Panc1 (cell line): ENCODE data around the gene S100A4. TPM values are rescaled to one million over a fixed set of nuclear protein-coding genes. Genes with fewer than 3 reads are reported as not detected.

Experiments used
- ATAC-seq: fragments of 200-7000 bp; cut with Tn5 transposase; 2 replicates; pipeline ENCODE4 v1.9.1; 2020; ENCODE audit warnings: mild to moderate bottlenecking, moderate library complexity
- BruUV-seq: library from RNA; stranded (reverse); fragments of 400-500 nt; replicated peaks from 2 replicates; lab custom pipeline; 2021; lab: Mats Ljungman, UMichigan
- CTCF ChIA-PET: fragments of 300-600 bp; sonication (Branson Sonifier 250); formaldehyde crosslinking; loops from one replicate; lab custom pipeline; 2022; ENCODE audit warnings: antibody characterized with exemption; lab: Charles Lee
- POLR2A ChIA-PET: fragments of 300-600 bp; sonication (Branson Sonifier 250); formaldehyde crosslinking; loops from one replicate; lab custom pipeline; 2022; ENCODE audit warnings: antibody characterized with exemption; lab: Charles Lee
- DNase-seq: peaks from one replicate; pipeline ENCODE4 v3.0.0-alpha.2; 2010; ENCODE audit warnings: low read depth, low spot score
- H3K27ac ChIP-seq: 2 replicates; pipeline ENCODE4 v1.5.1; 2011; ENCODE audit warnings: mild to moderate bottlenecking, low read length, inconsistent platforms
- H3K27me3 ChIP-seq: fragments of 200-500 bp; sonication (Bioruptor generic); 2 replicates; pipeline ENCODE4 v1.6.0; 2014; ENCODE audit warnings: low read length, inconsistent platforms; ENCODE audit not compliant: control insufficient read depth, insufficient read depth
- H3K36me3 ChIP-seq: fragments of 200-500 bp; sonication (Bioruptor generic); 2 replicates; pipeline ENCODE4 v1.5.1; 2014; ENCODE audit warnings: inconsistent platforms, mild to moderate bottlenecking, low read length, moderate library complexity; ENCODE audit not compliant: control insufficient read depth, insufficient read depth
- H3K4me1 ChIP-seq: 2 replicates; pipeline ENCODE4 v1.5.1; 2011; ENCODE audit warnings: inconsistent platforms, mild to moderate bottlenecking, low read length, moderate library complexity; ENCODE audit not compliant: control insufficient read depth, insufficient read depth
- H3K4me3 ChIP-seq, 2 experiments: 2 replicates each; pipeline ENCODE4 v1.5.1; 2011 to 2012; ENCODE audit warnings: low read depth in 2 of 2, low read length in 2 of 2, mild to moderate bottlenecking in 2 of 2, inconsistent platforms in 1 of 2, moderate library complexity in 1 of 2
- H3K9me3 ChIP-seq: fragments of 200-500 bp; sonication (Bioruptor generic); 2 replicates; pipeline ENCODE4 v1.5.1; 2014; ENCODE audit warnings: low read depth, mild to moderate bottlenecking, inconsistent platforms, low read length, moderate library complexity; ENCODE audit not compliant: control insufficient read depth, insufficient read depth
- CTCF ChIP-seq: fragments of 450-650 bp; IDR thresholded peaks from 2 replicates; pipeline ENCODE4 v1.5.1; 2017; ENCODE audit warnings: mild to moderate bottlenecking
- POLR2AphosphoS5 ChIP-seq: IDR thresholded peaks from 2 replicates; pipeline ENCODE4 v1.6.1; 2012; ENCODE audit warnings: mild to moderate bottlenecking, low read depth, low read length, moderate library complexity
- REST ChIP-seq, 2 experiments: IDR thresholded peaks; 2 replicates each; pipeline ENCODE4 v1.6.1; 2011 to 2012; ENCODE audit warnings: low read depth in 2 of 2, control low read depth in 1 of 2, low read length in 1 of 2, mild to moderate bottlenecking in 1 of 2, moderate library complexity in 1 of 2; ENCODE audit not compliant: insufficient read depth in 1 of 2
- SIN3A ChIP-seq: IDR thresholded peaks from 2 replicates; pipeline ENCODE4 v1.6.1; 2012; ENCODE audit warnings: low read depth, mild to moderate bottlenecking, low read length, moderate library complexity, borderline replicate concordance; ENCODE audit not compliant: insufficient read depth
- TCF7L2 ChIP-seq: IDR thresholded peaks from 2 replicates; pipeline ENCODE4 v1.6.1; 2011; ENCODE audit warnings: mild to moderate bottlenecking, low read depth, low read length, inconsistent platforms
- in situ Hi-C: cut with HindIII; loops from 2 replicates; pipeline ENCODE4 v1.10.0; 2016; ENCODE audit warnings: low sequenced_read_pairs, low pct_unique_long_range_greater_than_20kb
- intact Hi-C: fragments of 100-400 bp; cut with micrococcal nuclease; formaldehyde crosslinking; loops from one replicate; pipeline ENCODE4 v1.10.0; 2022; ENCODE audit not compliant: unreplicated experiment
- total RNA-seq: library from RNA; stranded (reverse); gene quantifications from one replicate; pipeline ENCODE4 v1.2.1, GENCODE V29; 2021; ENCODE audit not compliant: unreplicated experiment

S100A4 gene
- total RNA-seq, 1 experiment from 2014 or later: 773 TPM

GRCh38 chr1:153553096-153553495, 7.5 kb upstream of the S100A4 start:
- ChIA-PET POLR2A (interaction anchor here (1.0 kb wide), 1 partner anchor 20 kb away, joined by 3 read pairs; no protein-coding TSS in a partner anchor), CTCF (no interaction called here)
- H3K27me3 ChIP-seq: no peaks in the 10 kb centered on the region
- DNase-seq (no peak), ATAC-seq (no peak)
- H3K27ac ChIP-seq: 0 out of 2 replicates have a peak overlapping the region, but pooled peaks have one; percentile 45
- H3K4me1 ChIP-seq: peaks cover 27% of the 10 kb centered on the region
- no peaks in the 10 kb centered on the region for H3K36me3 ChIP-seq
- no TSS peak for BruUV-seq
- no peak overlapping the region for H3K4me3 ChIP-seq
- in situ Hi-C loops: no loop called here
- TF ChIP-seq SIN3A (no peak), POLR2AphosphoS5 (no peak), CTCF (no peak), TCF7L2 (no peak), REST (IDR thresholded peaks at IDR 0.05; ENCODE audit: insufficient read depth in 1 of 2, low read depth in 2 of 2, low read length in 1 of 2) (no peak)
- intact Hi-C loops: no loop called here
- no peaks in the 10 kb centered on the region for H3K9me3 ChIP-seq

DNA sequence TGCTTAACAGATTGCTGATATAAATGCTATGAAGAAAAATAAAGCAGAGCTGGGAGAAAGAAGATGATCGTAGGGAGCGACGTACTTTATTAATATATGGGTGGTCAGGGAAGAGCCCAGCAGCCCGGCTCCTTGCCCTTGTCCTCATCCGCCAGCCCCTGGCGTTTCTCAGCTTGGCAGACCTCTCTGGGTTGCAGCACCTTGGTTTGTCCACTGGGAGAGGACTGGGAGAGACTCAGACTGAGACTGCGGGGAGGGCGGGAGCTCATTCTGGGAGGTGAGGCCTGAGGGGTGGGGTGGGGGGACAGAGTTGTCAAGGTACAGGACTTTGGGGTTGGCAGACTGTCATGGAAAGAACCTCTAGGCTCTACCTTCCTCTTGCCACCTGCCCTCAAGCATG, 6.7 kb upstream of the S100A4 start:
- POLR2A ChIA-PET: interaction anchor here (0.6 kb wide), 4 partner anchors 9 to 434 kb away, joined by 6 to 7 read pairs (median 6); no protein-coding TSS in a partner anchor
- TF ChIP-seq CTCF (no peak), REST (IDR thresholded peaks at IDR 0.05; ENCODE audit: insufficient read depth in 1 of 2, low read depth in 2 of 2, low read length in 1 of 2) (no peak), TCF7L2 (no peak), SIN3A (no peak), POLR2AphosphoS5 (no peak)
- Histone ChIP-seq H3K27ac (no peak overlapping the region; the same call in 1 of the 2 replicates), H3K4me1 (peaks cover 35% of the 10 kb centered on the region), H3K36me3 (no peaks in the 10 kb centered on the region), H3K9me3 (no peaks in the 10 kb centered on the region), H3K4me3 (no peak overlapping the region), H3K27me3 (no peaks in the 10 kb centered on the region)
- ATAC-seq: no peak
- intact Hi-C loops: no loop called here
- CTCF ChIA-PET: interaction anchor here (0.6 kb wide), 2 partner anchors 59 to 195 kb away, joined by 4 to 7 read pairs; no protein-coding TSS in a partner anchor
- no peak for DNase-seq
- BruUV-seq: no TSS peak
- in situ Hi-C loops: no loop called here
